Spleen (tissue), 11 donors: ENCODE measurements around the gene ALDH1L1. TPM values are rescaled to one million over a fixed set of nuclear protein-coding genes. Genes with fewer than 3 reads are reported as not detected.

Experiments used
- DNase-seq: peaks from one replicate; pipeline ENCODE4 v3.0.0-alpha.2; 2020
- H3K27ac ChIP-seq, 8 donors: fragments of 200-600 bp; sonication (generic) in 7 of 8; 1 replicate in 4 of 8; 2 replicates in 4 of 8; pipeline versions ENCODE4 v1.5.0 to v1.8.0; 2016 to 2021; ENCODE audit warnings: inconsistent platforms in 4 of 8, mild to moderate bottlenecking in 4 of 8, moderate library complexity in 1 of 8
- H3K27me3 ChIP-seq, 7 donors: fragments of 200-600 bp; sonication (generic) in 6 of 7; replicated peaks in 1 of 7; 1 replicate in 4 of 7; 2 replicates in 3 of 7; pipeline versions ENCODE4 v1.5.0 to v1.8.0; 2016 to 2021; ENCODE audit warnings: inconsistent platforms in 3 of 7, mild to moderate bottlenecking in 1 of 7
- H3K36me3 ChIP-seq, 6 donors: fragments of 200-600 bp; sonication (generic) in 5 of 6; 1 replicate in 4 of 6; 2 replicates in 2 of 6; pipeline versions ENCODE4 v1.5.0 to v1.8.0; 2016 to 2021; ENCODE audit warnings: inconsistent platforms in 2 of 6
- H3K4me1 ChIP-seq, 6 donors: fragments of 200-600 bp; sonication (generic) in 5 of 6; 1 replicate in 3 of 6; 2 replicates in 3 of 6; pipeline versions ENCODE4 v1.5.0 to v1.8.0; 2016 to 2021; ENCODE audit warnings: inconsistent platforms in 3 of 6
- H3K4me3 ChIP-seq, 8 donors: fragments of 200-600 bp; sonication (generic) in 7 of 8; 1 replicate in 4 of 8; 2 replicates in 4 of 8; pipeline versions ENCODE4 v1.5.0 to v1.8.0; 2016 to 2021; ENCODE audit warnings: inconsistent platforms in 4 of 8, mild to moderate bottlenecking in 4 of 8, moderate library complexity in 2 of 8
- H3K9me3 ChIP-seq, 8 donors: fragments of 200-600 bp; sonication (generic) in 7 of 8; 1 replicate in 4 of 8; 2 replicates in 4 of 8; pipeline versions ENCODE4 v1.5.0 to v1.8.0; 2016 to 2021; ENCODE audit warnings: inconsistent platforms in 4 of 8
- CTCF ChIP-seq, 11 experiments: fragments of 200-600 bp in 7 of 11; fragments of 450-650 bp in 4 of 11; sonication (generic) in 4 of 11; IDR thresholded peaks in 8 of 11; conservative IDR thresholded peaks in 3 of 11; 1 replicate in 7 of 11; 2 replicates in 4 of 11; pipeline versions ENCODE4 v1.4.0 to v1.8.0; 2016 to 2021; ENCODE audit warnings: antibody characterized with exemption in 11 of 11, inconsistent platforms in 4 of 11, mild to moderate bottlenecking in 1 of 11
- POLR2A ChIP-seq, 3 donors: fragments of 450-650 bp; IDR thresholded peaks; one replicate each; pipeline ENCODE4 v1.5.1; 2017; ENCODE audit warnings: antibody characterized with exemption in 3 of 3, mild to moderate bottlenecking in 1 of 3
- POLR2AphosphoS5 ChIP-seq, 3 donors: sonication (generic); formaldehyde crosslinking; IDR thresholded peaks; one replicate each; pipeline ENCODE4 v1.5.1; 2017; ENCODE audit warnings: antibody characterized with exemption in 3 of 3
- WGBS, 5 donors: extraction: QIAGEN DNeasy Blood & Tissue Kit in 3 of 5; methylation state at CpG; one replicate each; pipeline versions ENCODE4 v1.1.5 to v1.1.7; 2013 to 2018; 5-methylcytosine and 5-hydroxymethylcytosine counted together
- intact Hi-C: fragments of 100-400 bp; cut with DNase I; formaldehyde crosslinking; loops from one replicate; pipeline ENCODE4 v1.15.0; 2023; ENCODE audit warnings: low total_unique reads
- polyA plus RNA-seq, 3 donors: library from polyadenylated mRNA; stranded (reverse); fragments of 200-250 nt; gene quantifications; one replicate each; pipeline ENCODE4 v1.2.1, GENCODE V29; 2013
- total RNA-seq, 7 donors: library from RNA; depleted of rRNA in 3 of 7; stranded (reverse); fragments of >200 nt in 3 of 7; fragmentation: NEBNext Ultra II Directional in 4 of 7; extraction: Animal tissue kit (Norgen Biotek cat#: 25700) in 4 of 7; gene quantifications; one replicate each; pipeline versions ENCODE4 v1.1.0 to v1.2.1, GENCODE V29; 2016 to 2021
- donor health status: healthy with polysubstance abuse.
- donor health status: DM: no; HTN: no; CAD: no; lungs with moderate emphysema.
- donor health status: DM: no; HTN: no; CAD: no.
- donor health status: Bipolar disorder and iron deficiency.
- donor health status: healthy.
- donor health status: DM: no; HTN: no; CAD: no.
- donor health status: DM: yes; HTN: yes; CAD: no.

ALDH1L1 gene
- total and polyA plus RNA-seq, 10 donors: 0.09 to 1.3 (median 0.29) TPM; not detected in 3

GRCh38 chr3:126156468-126156867 lies 23.9 kb downstream of the ALDH1L1 start:
- H3K4me3 ChIP-seq: no peak overlapping the region
- peaks cover 0 to 6% (median 0%) of the 10 kb centered on the region in 7 donors for H3K27me3 ChIP-seq
- DNase-seq: peak; percentile 59
- H3K27ac ChIP-seq: no peak overlapping the region
- WGBS, 5 donors: 69 to 86% (median 83%) methylated on average over 6 to 8 of the region's 8 CpGs
- no peaks in the 10 kb centered on the region for H3K4me1 ChIP-seq
- peaks cover 0 to 3% (median 0%) of the 10 kb centered on the region in 8 donors for H3K9me3 ChIP-seq
- intact Hi-C loops: no loop called here
- H3K36me3 ChIP-seq: no peaks in the 10 kb centered on the region
- TF ChIP-seq POLR2AphosphoS5 (IDR thresholded peaks at IDR 0.05) (no peak), POLR2A (IDR thresholded peaks at IDR 0.05) (no peak), CTCF (IDR thresholded peaks at IDR 0.05 in 8 of 11, conservative IDR thresholded peaks at IDR 0.05 in 3 of 11) (no peak)

- Histone ChIP-seq H3K27me3 (peaks cover 0 to 6% (median 0%) of the 10 kb centered on the region in 7 donors), H3K27ac (no peak overlapping the region), H3K4me3 (no peak overlapping the region), H3K9me3 (peaks cover 0 to 3% (median 0%) of the 10 kb centered on the region in 8 donors), H3K36me3 (no peaks in the 10 kb centered on the region), H3K4me1 (no peaks in the 10 kb centered on the region)
- 51 to 61% (median 57%) methylated on average over 6 of the region's 6 CpGs for WGBS, 5 donors
- DNase-seq: peak; percentile 41
- intact Hi-C loops: no loop called here
- no peak for TF ChIP-seq POLR2A (IDR thresholded peaks at IDR 0.05)
- TF ChIP-seq POLR2AphosphoS5 (IDR thresholded peaks at IDR 0.05): no peak
- TF ChIP-seq CTCF (IDR thresholded peaks at IDR 0.05 in 8 of 11, conservative IDR thresholded peaks at IDR 0.05 in 3 of 11): no peak
Measured at GRCh38 chr3:126155819-126156218, 24.6 kb downstream of the ALDH1L1 start.

GRCh38 chr3:126155280-126155640 lies 25.1 kb downstream of the ALDH1L1 start:
- TF ChIP-seq POLR2A (IDR thresholded peaks at IDR 0.05) (no peak), CTCF (IDR thresholded peaks at IDR 0.05 in 8 of 11, conservative IDR thresholded peaks at IDR 0.05 in 3 of 11) (no peak), POLR2AphosphoS5 (IDR thresholded peaks at IDR 0.05) (no peak)
- Histone ChIP-seq H3K36me3 (no peaks in the 10 kb centered on the region), H3K4me1 (no peaks in the 10 kb centered on the region), H3K27me3 (peaks cover 0 to 6% (median 0%) of the 10 kb centered on the region in 7 donors), H3K27ac (no peak overlapping the region), H3K4me3 (no peak overlapping the region), H3K9me3 (peaks cover 0 to 3% (median 0%) of the 10 kb centered on the region in 8 donors)
- peak; percentile 48 for DNase-seq
- intact Hi-C loops: no loop called here
- 92 to 100% (median 95%) methylated on average over 2 of the region's 2 CpGs for WGBS, 5 donors

GRCh38 chr3:126154391-126155279 lies 25.8 kb downstream of the ALDH1L1 start:
- 85 to 93% (median 87%) methylated on average over 9 to 13 of the region's 13 CpGs for WGBS, 5 donors
- no peak overlapping the region for H3K4me3 ChIP-seq
- peaks cover 0 to 6% (median 0%) of the 10 kb centered on the region in 7 donors for H3K27me3 ChIP-seq
- DNase-seq: peak; percentile 60
- intact Hi-C loops: no loop called here
- no peak for TF ChIP-seq POLR2A (IDR thresholded peaks at IDR 0.05)
- TF ChIP-seq POLR2AphosphoS5 (IDR thresholded peaks at IDR 0.05): no peak
- TF ChIP-seq CTCF (IDR thresholded peaks at IDR 0.05 in 8 of 11, conservative IDR thresholded peaks at IDR 0.05 in 3 of 11): no peak
- H3K36me3 ChIP-seq: no peaks in the 10 kb centered on the region
- H3K9me3 ChIP-seq: peaks cover 0 to 3% (median 0%) of the 10 kb centered on the region in 8 donors
- no peak overlapping the region for H3K27ac ChIP-seq
- no peaks in the 10 kb centered on the region for H3K4me1 ChIP-seq
